ENCODE results near the gene P2RX1.
A peak's percentile ranks its signal among the peaks of the same experiment; 100 is the strongest.

Gene P2RX1

DNA sequence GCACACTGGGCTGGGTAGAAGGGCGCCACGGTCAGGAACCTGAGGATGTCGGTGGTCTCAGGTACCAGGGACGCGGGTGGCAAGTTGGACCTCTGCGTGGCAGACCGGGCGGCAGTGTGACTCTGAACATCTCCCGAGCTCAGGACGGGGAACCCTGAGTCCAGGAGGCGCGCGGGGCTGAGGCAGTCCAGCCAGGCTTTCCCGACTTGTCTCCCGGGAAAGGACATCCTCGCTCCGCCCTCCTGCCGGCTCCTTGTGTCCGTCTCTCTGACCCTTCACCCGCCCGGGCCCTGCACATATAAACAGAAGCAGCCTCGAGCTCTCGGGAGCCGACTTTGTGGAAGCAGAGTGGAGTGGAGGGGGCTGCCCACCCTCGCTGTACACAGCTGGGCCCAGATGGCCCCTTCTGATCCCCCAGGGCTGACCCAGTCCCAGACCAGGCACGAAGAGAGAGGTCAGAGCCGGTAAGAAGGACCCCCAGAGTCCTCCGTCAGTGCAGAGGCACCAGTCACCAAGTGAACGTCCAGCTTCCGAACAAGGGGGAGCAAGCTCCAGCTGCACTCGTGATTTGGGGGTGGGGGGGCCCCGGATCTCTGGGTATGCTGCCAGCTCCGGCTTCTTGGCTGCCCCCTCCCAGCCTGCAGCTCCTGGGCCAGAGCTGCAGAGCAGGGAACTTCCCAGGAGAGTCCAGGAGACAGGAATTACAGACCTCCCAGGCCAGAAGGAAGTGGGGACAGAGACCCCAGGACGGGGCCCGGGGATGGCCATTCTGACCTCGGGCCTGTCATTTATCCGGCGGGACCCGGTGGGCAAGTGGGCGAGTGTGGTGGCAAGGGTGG is 8.5 kb upstream of the P2RX1 start:
- no peak for DNase-seq

GRCh38 chr17:3923466-3924190 is 7.4 kb upstream of the P2RX1 start:
- no peak for DNase-seq

DNA sequence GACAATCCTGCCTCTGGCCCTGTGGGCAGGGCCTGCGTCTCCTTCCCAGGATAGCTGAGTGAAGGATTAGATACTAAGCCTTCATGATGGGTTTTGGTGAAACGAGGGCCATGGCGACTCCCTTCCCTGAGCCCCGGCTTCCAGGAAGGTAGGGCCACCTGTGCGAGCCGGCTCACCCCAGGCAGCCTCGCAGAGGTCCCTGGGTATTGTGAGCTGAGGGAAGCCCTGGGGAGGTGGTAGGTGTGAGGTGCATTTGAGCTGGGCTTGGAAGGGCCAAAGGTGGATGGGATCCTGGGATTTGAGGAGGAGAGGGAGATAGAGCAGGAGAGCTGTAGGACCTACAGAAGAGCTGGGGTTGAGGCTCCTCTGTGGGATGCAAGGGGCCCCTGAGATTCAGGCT is 6.5 kb upstream of the P2RX1 start:
- no peak for DNase-seq

GRCh38 chr17:3921502-3922319 is 5.4 kb upstream of the P2RX1 start:
- DNase-seq: no peak

DNA sequence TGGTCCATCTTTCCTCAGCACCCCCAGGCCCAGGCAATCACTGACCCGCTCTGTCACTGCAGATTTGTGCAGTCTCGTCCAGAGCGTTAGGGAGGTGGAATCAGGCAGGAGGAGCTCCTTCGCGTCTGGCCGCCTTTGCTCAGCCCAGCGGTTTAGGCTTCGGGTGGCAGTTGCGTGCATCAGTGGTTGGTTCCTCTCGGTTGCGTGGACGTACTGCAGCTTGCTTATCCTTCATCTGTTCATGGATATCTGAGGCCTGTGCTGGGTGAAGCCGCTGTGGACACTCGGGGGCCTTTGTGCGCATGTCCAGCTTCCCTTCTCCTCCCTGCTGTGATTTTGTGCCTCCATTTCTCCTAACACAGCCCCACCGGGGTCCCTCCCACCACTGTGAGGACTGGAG is 4.7 kb upstream of the P2RX1 start:
- no peak for DNase-seq

DNA sequence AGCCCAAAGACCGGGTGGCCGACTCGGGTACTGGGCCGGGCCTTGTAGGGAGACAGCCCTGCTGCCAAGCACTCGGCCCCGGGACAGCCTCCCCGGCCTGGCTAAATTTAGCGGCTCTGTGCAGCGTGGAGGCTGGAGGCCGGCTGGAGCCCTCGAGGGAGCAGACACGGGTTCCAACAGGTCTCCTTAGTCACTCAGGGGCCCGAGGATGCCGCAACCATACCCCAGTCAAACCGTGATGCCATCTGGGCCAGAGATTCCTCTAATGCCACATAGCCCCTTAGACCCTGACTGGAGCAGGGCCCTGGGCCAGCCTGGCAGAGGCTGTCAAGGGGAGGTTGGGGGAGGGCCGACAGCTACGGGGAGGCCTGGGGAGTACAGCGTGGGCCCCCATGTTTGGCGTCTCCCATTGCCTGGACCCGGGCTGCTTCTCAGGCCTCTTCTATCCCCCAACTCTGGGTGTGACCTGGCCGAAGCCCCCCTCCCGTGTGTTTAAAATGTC is 2.9 kb upstream of the P2RX1 start:
- DNase-seq: no peak

DNA sequence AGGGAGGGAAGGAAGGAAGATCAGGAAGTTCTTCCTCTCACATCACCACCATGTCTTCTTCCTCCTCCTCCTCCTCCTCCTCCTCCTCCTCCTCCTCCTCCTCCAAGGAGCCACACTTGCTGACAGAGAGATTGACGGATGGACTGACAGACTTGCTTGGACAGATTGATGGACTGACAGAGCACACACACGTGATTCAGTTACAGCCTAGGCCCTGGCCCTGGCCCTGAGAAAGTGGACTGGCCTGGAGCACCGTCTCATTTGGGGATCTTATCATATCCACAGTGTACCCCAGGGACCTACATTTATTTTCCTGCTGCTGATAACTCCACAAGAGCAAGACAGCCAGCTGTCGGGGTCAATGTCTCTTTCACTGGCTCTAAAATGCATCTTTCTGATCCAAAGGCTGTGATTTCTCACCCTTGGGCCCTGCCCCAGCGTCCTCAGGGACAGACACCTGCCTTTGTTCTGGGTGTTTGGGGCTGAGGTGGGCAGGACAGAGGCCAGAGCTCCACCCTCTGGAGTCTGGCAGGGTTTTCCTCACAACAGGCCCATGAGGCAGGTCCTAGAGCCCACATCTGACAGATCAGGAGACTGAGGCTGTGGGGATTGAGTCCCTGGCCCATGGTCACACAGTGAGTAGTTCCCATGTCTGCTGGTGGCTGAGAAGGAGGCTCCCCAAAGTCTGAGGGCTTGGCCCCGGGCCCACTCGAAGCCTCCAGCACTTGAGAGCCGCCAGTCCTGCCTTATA is 2.3 kb upstream of the P2RX1 start:
- DNase-seq: no peak

- no peak for DNase-seq
Observed at GRCh38 chr17:3917391-3917931, 1.2 kb upstream of the P2RX1 start.

DNA sequence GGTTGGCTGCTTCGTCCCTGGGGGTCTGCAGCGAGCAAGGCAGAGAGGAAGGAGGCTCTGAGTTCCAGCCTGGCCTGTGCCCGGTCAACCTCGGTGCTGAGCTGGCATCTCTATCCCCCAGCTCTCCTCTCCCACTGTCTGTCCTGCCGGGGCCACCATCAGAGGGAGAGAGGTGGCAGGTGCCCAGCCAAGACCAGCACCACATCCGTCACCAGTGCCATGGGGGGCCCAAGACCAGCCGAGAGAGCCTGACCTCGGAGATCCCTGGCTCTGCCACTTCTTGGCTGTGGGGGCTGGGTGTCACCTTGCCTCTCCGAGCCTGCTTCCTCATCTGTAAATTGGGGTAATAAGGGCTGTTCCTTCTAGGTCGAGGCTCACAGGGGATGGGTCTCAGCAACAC is 560 bp upstream of the P2RX1 start:
- DNase-seq: no peak

GRCh38 chr17:3915581-3915994 is 677 bp downstream of the P2RX1 start:
- no peak for DNase-seq

DNA sequence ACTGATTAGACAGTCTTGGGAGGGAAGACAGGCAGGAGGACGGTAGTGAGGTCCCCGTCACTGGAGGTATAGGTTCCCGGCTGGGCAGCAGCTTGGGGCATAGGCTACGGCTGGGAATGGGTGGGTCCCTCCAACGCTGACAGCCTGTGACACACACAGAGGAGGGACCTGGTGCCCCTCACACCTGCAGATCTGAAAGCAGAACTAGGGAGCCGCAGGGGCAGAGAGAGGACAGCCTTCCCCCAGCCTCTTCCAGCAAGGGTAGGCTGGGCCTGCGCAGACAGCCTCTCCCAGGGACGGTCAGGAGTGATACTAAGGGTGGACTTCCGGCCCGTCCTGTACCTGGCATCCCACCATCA is 2.0 kb downstream of the P2RX1 start:
- no peak for DNase-seq

GRCh38 chr17:3913531-3914311 is 2.5 kb downstream of the P2RX1 start:
- DNase-seq: peak; percentile 78

- DNase-seq: no peak
Observed at GRCh38 chr17:3912827-3913226, 3.4 kb downstream of the P2RX1 start.

GRCh38 chr17:3911271-3912053 is 4.8 kb downstream of the P2RX1 start:
- DNase-seq: peak; percentile 79

GRCh38 chr17:3910420-3911270 is 5.6 kb downstream of the P2RX1 start:
- no peak for DNase-seq

GRCh38 chr17:3909257-3909656 is 7.0 kb downstream of the P2RX1 start:
- DNase-seq: no peak

DNA sequence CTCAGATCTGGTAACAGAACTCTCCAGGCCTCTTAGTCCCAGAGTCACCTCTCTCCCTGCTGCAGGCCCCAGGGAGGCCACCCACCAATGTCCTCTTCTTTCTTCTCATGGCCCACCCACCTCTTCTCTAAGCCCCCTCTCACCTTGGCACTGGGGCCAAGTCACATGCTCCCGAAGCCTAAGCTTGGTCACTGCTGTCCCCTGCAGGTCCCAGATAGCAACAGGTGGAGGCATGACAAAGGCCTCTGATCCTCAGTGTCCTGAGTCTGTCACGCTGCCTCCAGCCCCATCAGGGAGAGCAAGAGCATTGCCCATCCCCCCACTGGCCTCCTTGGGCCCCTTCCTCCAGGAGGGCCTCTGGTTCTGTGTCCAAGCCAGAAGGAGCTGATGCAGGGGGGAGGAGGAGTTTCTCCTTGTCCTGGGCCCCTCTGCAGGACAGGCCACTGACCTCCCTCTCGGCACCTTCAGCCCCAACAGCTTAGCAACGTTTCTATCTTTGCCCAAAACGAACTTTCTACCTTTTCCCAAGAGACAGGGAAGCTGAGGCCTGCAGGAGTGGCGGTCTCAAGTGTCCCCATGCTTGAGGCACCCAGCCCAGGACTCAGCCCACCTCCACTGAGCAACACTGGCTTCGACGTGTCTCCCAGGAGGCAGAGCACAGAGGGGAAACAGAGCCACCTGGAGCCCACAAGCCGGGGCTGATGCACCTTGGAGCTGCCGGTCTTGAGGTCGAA is 8.6 kb downstream of the P2RX1 start:
- no peak for DNase-seq

- no peak for DNase-seq
Observed at GRCh38 chr17:3906881-3907280, 9.4 kb downstream of the P2RX1 start.

DNA sequence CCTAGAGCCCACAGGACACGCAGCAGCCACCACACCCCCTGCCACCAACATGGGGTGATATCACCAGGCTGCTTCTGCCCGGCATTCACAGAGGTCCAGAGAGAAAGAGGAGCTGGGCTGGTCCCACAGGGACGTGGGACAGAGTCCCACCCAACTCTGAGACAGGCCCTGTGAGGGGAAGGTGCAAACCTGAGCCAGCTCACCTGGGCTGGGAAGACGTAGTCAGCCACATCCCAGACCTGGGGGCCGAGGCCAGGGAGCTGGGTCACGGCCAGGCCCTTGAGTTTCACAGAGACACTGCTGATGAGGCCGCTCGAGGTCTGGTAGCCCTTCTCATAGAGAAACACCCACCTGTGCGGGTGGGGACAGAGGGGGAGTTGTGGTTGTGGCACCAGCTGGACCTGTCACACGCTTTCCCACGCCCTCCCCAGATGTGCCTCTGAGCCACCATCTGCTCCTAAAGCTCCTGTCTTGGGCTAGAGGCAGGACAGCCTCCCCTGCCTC is 11.2 kb downstream of the P2RX1 start:
- DNase-seq: no peak

Measured in left hindlimb (tissue), 1 donor.